ENCODE data around the gene C1orf115.

Gene C1orf115

GRCh38 chr1:220692436-220693228 lies 2.5 kb downstream of the C1orf115 start:
- H3K36me3 ChIP-seq (ENCODE audit: control insufficient read depth in 5 of 5, insufficient read depth in 5 of 5, low read length in 5 of 5): peaks cover 0 to 12% (median 12%) of the 10 kb centered on the region in 5 donors
- H3K27me3 ChIP-seq (ENCODE audit: control insufficient read depth in 5 of 5, insufficient read depth in 4 of 5, low read length in 5 of 5): no peaks in the 10 kb centered on the region
- peak overlapping the region in 1 of 5 donors; percentile 78 for H3K4me3 ChIP-seq (ENCODE audit: low read depth in 1 of 5, low read length in 5 of 5)
- H3K9ac ChIP-seq (ENCODE audit: low read length in 5 of 5): no peak overlapping the region
- peak overlapping the region; percentile 27 for H3K27ac ChIP-seq (ENCODE audit: low read depth, low read length)
- H3K9me3 ChIP-seq (ENCODE audit: control insufficient read depth in 5 of 5, low read length in 5 of 5): no peaks in the 10 kb centered on the region
- peaks cover 0 to 42% (median 37%) of the 10 kb centered on the region in 5 donors for H3K4me1 ChIP-seq (ENCODE audit: control insufficient read depth in 5 of 5, insufficient read depth in 5 of 5, low read length in 5 of 5)

- Histone ChIP-seq H3K4me1 (ENCODE audit: control insufficient read depth in 5 of 5, insufficient read depth in 5 of 5, low read length in 5 of 5) (peaks cover 5 to 54% (median 46%) of the 10 kb centered on the region in 5 donors), H3K27ac (ENCODE audit: low read depth, low read length) (no peak overlapping the region), H3K4me3 (ENCODE audit: low read depth in 1 of 5, low read length in 5 of 5) (no peak overlapping the region), H3K9me3 (ENCODE audit: control insufficient read depth in 5 of 5, low read length in 5 of 5) (no peaks in the 10 kb centered on the region), H3K27me3 (ENCODE audit: control insufficient read depth in 5 of 5, insufficient read depth in 4 of 5, low read length in 5 of 5) (no peaks in the 10 kb centered on the region), H3K9ac (ENCODE audit: low read length in 5 of 5) (no peak overlapping the region), H3K36me3 (ENCODE audit: control insufficient read depth in 5 of 5, insufficient read depth in 5 of 5, low read length in 5 of 5) (peaks cover 0 to 22% (median 19%) of the 10 kb centered on the region in 5 donors)
Measured at GRCh38 chr1:220694866-220695382, 4.8 kb downstream of the C1orf115 start.

DNA sequence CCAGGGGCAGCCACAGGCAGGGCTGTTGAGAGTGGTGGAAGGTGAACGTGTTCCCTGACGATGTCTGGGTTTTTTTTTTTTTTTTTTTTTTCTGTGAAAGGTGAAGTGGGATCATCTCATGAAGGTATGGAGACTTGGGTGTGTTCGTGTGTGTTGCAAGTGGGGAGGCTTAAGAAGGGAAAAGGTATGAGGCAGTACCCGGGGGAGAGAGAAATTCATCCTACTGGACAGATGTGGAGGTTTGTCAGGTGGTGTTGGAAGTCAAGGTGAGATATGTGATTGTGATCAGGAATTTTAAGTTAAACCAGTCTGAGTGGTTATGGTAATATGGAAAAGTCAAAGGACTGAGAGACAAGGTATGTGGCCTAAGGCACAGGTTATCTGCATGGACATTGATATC lies 5.3 kb downstream of the C1orf115 start:
- H3K9ac ChIP-seq (ENCODE audit: low read length in 5 of 5): no peak overlapping the region
- H3K4me3 ChIP-seq (ENCODE audit: low read depth in 1 of 5, low read length in 5 of 5): no peak overlapping the region
- H3K4me1 ChIP-seq (ENCODE audit: control insufficient read depth in 5 of 5, insufficient read depth in 5 of 5, low read length in 5 of 5): peaks cover 5 to 58% (median 46%) of the 10 kb centered on the region in 5 donors
- H3K27ac ChIP-seq (ENCODE audit: low read depth, low read length): no peak overlapping the region
- no peaks in the 10 kb centered on the region for H3K27me3 ChIP-seq (ENCODE audit: control insufficient read depth in 5 of 5, insufficient read depth in 4 of 5, low read length in 5 of 5)
- H3K9me3 ChIP-seq (ENCODE audit: control insufficient read depth in 5 of 5, low read length in 5 of 5): no peaks in the 10 kb centered on the region
- peaks cover 0 to 22% (median 19%) of the 10 kb centered on the region in 5 donors for H3K36me3 ChIP-seq (ENCODE audit: control insufficient read depth in 5 of 5, insufficient read depth in 5 of 5, low read length in 5 of 5)

DNA sequence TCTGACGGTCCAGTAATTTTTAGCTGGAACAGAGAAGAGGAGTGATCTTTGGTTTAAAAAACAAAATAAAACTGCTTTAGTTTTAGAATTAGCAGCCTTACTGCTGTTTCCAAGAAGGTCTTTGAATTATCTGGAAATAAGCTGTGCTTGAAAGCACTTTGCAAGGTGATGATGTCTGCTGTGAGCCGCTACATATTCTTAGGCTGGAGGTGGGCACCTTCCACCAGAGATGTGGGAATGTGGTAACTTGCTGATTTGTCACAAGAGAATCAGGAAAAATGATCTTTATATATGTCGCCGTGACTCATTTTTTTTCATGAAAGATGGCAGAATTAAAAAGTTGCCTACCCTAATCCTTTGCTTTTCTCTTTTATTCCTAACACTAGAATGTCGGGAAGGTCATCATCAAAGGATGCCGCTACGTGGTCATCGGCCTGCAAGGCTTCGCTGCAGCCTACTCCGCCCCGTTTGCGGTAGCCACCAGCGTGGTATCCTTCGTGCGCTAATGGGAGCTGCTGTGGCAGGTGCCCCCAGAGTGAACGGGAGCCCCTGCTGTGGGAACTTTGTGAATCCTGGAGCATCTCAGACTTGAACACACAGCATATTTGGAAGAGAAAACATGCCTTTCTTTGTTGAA lies 6.2 kb downstream of the C1orf115 start:
- H3K27ac ChIP-seq (ENCODE audit: low read depth, low read length): no peak overlapping the region
- H3K4me1 ChIP-seq (ENCODE audit: control insufficient read depth in 5 of 5, insufficient read depth in 5 of 5, low read length in 5 of 5): peaks cover 5 to 58% (median 45%) of the 10 kb centered on the region in 5 donors

DNA sequence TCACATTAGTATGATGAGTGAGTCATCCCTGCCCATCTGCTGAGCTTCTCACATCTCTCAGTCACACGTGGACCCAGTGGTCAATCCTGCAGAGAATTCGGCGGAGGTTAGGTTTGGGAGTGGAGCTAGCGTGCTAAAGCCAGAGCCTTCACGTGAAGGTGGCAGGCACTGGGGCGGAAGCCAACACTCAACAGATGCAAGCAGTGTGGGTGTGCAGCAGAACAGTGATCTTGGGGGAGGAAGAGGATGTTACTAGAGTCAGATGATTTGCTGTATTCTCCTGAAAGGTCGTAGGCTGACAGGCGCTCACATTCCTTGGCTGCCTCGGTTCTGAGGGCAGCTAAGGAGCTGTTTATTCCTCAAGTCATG lies 6.7 kb downstream of the C1orf115 start:
- Histone ChIP-seq H3K27me3 (ENCODE audit: control insufficient read depth in 5 of 5, insufficient read depth in 4 of 5, low read length in 5 of 5) (no peaks in the 10 kb centered on the region), H3K9ac (ENCODE audit: low read length in 5 of 5) (no peak overlapping the region), H3K9me3 (ENCODE audit: control insufficient read depth in 5 of 5, low read length in 5 of 5) (no peaks in the 10 kb centered on the region), H3K4me1 (ENCODE audit: control insufficient read depth in 5 of 5, insufficient read depth in 5 of 5, low read length in 5 of 5) (peaks cover 5 to 57% (median 45%) of the 10 kb centered on the region in 5 donors), H3K4me3 (ENCODE audit: low read depth in 1 of 5, low read length in 5 of 5) (no peak overlapping the region), H3K27ac (ENCODE audit: low read depth, low read length) (no peak overlapping the region), H3K36me3 (ENCODE audit: control insufficient read depth in 5 of 5, insufficient read depth in 5 of 5, low read length in 5 of 5) (peaks cover 0 to 22% (median 19%) of the 10 kb centered on the region in 5 donors)

More for the DNA sequence above, 6.2 kb downstream of the C1orf115 start:
- no peak overlapping the region for H3K4me3 ChIP-seq (ENCODE audit: low read depth in 1 of 5, low read length in 5 of 5)
- no peak overlapping the region for H3K9ac ChIP-seq (ENCODE audit: low read length in 5 of 5)
- H3K36me3 ChIP-seq (ENCODE audit: control insufficient read depth in 5 of 5, insufficient read depth in 5 of 5, low read length in 5 of 5): peaks cover 0 to 22% (median 19%) of the 10 kb centered on the region in 5 donors
- no peaks in the 10 kb centered on the region for H3K9me3 ChIP-seq (ENCODE audit: control insufficient read depth in 5 of 5, low read length in 5 of 5)
- H3K27me3 ChIP-seq (ENCODE audit: control insufficient read depth in 5 of 5, insufficient read depth in 4 of 5, low read length in 5 of 5): no peaks in the 10 kb centered on the region

- no peaks in the 10 kb centered on the region for H3K27me3 ChIP-seq (ENCODE audit: control insufficient read depth in 5 of 5, insufficient read depth in 4 of 5, low read length in 5 of 5)
- H3K36me3 ChIP-seq (ENCODE audit: control insufficient read depth in 5 of 5, insufficient read depth in 5 of 5, low read length in 5 of 5): peaks cover 0 to 22% (median 19%) of the 10 kb centered on the region in 5 donors
- H3K4me1 ChIP-seq (ENCODE audit: control insufficient read depth in 5 of 5, insufficient read depth in 5 of 5, low read length in 5 of 5): peaks cover 5 to 54% (median 42%) of the 10 kb centered on the region in 5 donors
- H3K27ac ChIP-seq (ENCODE audit: low read depth, low read length): no peak overlapping the region
- no peak overlapping the region for H3K4me3 ChIP-seq (ENCODE audit: low read depth in 1 of 5, low read length in 5 of 5)
- no peaks in the 10 kb centered on the region for H3K9me3 ChIP-seq (ENCODE audit: control insufficient read depth in 5 of 5, low read length in 5 of 5)
- H3K9ac ChIP-seq (ENCODE audit: low read length in 5 of 5): no peak overlapping the region
Measured at GRCh38 chr1:220697326-220697725, 7.2 kb downstream of the C1orf115 start.

DNA sequence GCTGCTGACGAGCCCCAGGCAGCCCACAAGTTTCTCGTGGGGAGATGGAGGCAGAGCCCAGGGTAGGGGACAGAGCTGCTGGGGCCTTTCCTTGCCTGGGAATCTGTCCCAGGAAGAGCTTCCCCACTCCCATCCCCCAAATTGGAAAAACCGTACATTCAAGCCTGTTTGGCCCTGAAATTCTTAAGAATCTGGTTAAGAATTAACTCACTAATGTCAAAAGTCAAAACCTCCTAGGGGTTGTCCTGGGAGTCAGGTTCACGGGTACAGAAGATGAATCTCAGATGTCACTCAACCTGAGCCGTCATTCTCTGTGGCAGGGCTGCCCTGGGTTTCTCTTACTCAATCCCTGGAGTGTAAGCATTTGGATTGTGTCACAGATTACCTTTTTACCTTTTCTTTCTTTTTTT lies 8.4 kb downstream of the C1orf115 start:
- H3K36me3 ChIP-seq (ENCODE audit: control insufficient read depth in 5 of 5, insufficient read depth in 5 of 5, low read length in 5 of 5): peaks cover 0 to 22% (median 19%) of the 10 kb centered on the region in 5 donors
- peaks cover 8 to 55% (median 44%) of the 10 kb centered on the region in 5 donors for H3K4me1 ChIP-seq (ENCODE audit: control insufficient read depth in 5 of 5, insufficient read depth in 5 of 5, low read length in 5 of 5)
- H3K27ac ChIP-seq (ENCODE audit: low read depth, low read length): peak overlapping the region; percentile 26
- H3K27me3 ChIP-seq (ENCODE audit: control insufficient read depth in 5 of 5, insufficient read depth in 4 of 5, low read length in 5 of 5): no peaks in the 10 kb centered on the region
- H3K9me3 ChIP-seq (ENCODE audit: control insufficient read depth in 5 of 5, low read length in 5 of 5): no peaks in the 10 kb centered on the region
- H3K4me3 ChIP-seq (ENCODE audit: low read depth in 1 of 5, low read length in 5 of 5): no peak overlapping the region
- peak overlapping the region in 2 of 5 donors; percentile 10 to 44 for H3K9ac ChIP-seq (ENCODE audit: low read length in 5 of 5)

DNA sequence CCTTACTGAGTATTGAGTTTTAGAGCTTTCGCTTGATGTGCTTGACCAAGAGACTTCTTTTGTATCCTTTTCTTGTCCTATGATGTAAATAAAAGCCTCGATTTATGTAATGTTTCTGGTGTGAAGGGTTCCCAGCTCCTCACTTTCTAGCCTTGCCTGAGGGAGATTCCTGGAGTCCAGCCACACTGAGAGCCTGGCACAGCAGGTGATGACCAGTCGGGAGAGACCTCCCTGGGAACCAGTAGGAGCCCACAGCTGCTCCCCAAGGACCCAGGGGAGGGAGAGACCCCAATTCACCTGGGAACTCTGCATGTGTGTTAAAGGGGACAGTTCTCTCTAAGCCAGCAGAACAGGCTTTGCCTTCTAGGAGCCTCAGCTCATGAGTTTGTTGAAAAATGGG lies 8.9 kb downstream of the C1orf115 start:
- H3K9ac ChIP-seq (ENCODE audit: low read length in 5 of 5): peak overlapping the region in 2 of 5 donors; percentile 10 to 44
- H3K27me3 ChIP-seq (ENCODE audit: control insufficient read depth in 5 of 5, insufficient read depth in 4 of 5, low read length in 5 of 5): no peaks in the 10 kb centered on the region
- peaks cover 0 to 22% (median 19%) of the 10 kb centered on the region in 5 donors for H3K36me3 ChIP-seq (ENCODE audit: control insufficient read depth in 5 of 5, insufficient read depth in 5 of 5, low read length in 5 of 5)
- H3K27ac ChIP-seq (ENCODE audit: low read depth, low read length): peak overlapping the region; percentile 26
- peaks cover 8 to 50% (median 44%) of the 10 kb centered on the region in 5 donors for H3K4me1 ChIP-seq (ENCODE audit: control insufficient read depth in 5 of 5, insufficient read depth in 5 of 5, low read length in 5 of 5)
- H3K9me3 ChIP-seq (ENCODE audit: control insufficient read depth in 5 of 5, low read length in 5 of 5): no peaks in the 10 kb centered on the region
- no peak overlapping the region for H3K4me3 ChIP-seq (ENCODE audit: low read depth in 1 of 5, low read length in 5 of 5)

GRCh38 chr1:220700556-220701179 lies 10.5 kb downstream of the C1orf115 start:
- Histone ChIP-seq H3K4me1 (ENCODE audit: control insufficient read depth in 5 of 5, insufficient read depth in 5 of 5, low read length in 5 of 5) (peaks cover 8 to 50% (median 47%) of the 10 kb centered on the region in 5 donors), H3K9ac (ENCODE audit: low read length in 5 of 5) (no peak overlapping the region), H3K9me3 (ENCODE audit: control insufficient read depth in 5 of 5, low read length in 5 of 5) (no peaks in the 10 kb centered on the region), H3K36me3 (ENCODE audit: control insufficient read depth in 5 of 5, insufficient read depth in 5 of 5, low read length in 5 of 5) (peaks cover 0 to 22% (median 19%) of the 10 kb centered on the region in 5 donors), H3K4me3 (ENCODE audit: low read depth in 1 of 5, low read length in 5 of 5) (no peak overlapping the region), H3K27me3 (ENCODE audit: control insufficient read depth in 5 of 5, insufficient read depth in 4 of 5, low read length in 5 of 5) (no peaks in the 10 kb centered on the region), H3K27ac (ENCODE audit: low read depth, low read length) (peak overlapping the region; percentile 5)

All from subcutaneous abdominal adipose tissue (tissue), 5 donors.